ENCODE results near the gene LRRC36. TPM values are rescaled to one million over a fixed set of nuclear protein-coding genes. Genes with fewer than 3 reads are reported as not detected.

LRRC36 gene
- total and polyA plus RNA-seq, 2 of the 8 experiments (the other 6 are each of a cell fraction or from before 2014, with no cell fraction given) = 0.15 TPM; not detected in 1

DNA sequence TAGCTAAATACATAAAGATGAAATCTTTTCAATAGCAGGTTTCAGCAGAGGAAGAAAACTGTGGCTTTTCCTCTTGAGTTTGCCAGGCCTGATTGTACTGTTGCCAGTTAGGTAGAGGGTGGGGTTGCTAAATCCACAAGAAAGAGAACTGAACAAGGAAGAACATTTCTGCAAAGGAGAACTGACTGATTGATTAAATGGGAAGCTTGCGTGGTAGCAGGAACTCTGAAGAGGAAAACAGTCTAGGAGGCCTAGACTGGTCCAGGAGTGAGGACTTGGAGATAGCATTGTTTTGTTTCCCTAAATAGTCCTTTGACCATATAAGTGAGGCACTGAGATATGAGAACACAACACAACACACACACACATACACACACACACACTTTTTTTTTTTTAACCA, 18.8 kb downstream of the LRRC36 start (continued):
- TF ChIP-seq CTCF (IDR thresholded peaks at IDR 0.05; ENCODE audit: control extremely low read depth in 1 of 3, insufficient read depth in 1 of 3, low read depth in 1 of 3, low read length in 3 of 3) = no peak
- no peak for TF ChIP-seq CEBPB (IDR thresholded peaks at IDR 0.05; ENCODE audit: low read depth, low read length)
- TF ChIP-seq JUND (IDR thresholded peaks at IDR 0.05; ENCODE audit: low read length) = no peak
- TF ChIP-seq, protein P1, sequence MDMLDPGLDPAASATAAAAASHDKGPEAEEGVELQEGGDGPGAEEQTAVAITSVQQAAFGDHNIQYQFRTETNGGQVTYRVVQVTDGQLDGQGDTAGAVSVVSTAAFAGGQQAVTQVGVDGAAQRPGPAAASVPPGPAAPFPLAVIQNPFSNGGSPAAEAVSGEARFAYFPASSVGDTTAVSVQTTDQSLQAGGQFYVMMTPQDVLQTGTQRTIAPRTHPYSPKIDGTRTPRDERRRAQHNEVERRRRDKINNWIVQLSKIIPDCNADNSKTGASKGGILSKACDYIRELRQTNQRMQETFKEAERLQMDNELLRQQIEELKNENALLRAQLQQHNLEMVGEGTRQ (IDR thresholded peaks at IDR 0.05; ENCODE audit: low read length) = no peak
- TF ChIP-seq JUN (IDR thresholded peaks at IDR 0.05; ENCODE audit: low read depth, low read length) = no peak
- no peak for TF ChIP-seq TAF1 (IDR thresholded peaks at IDR 0.05; ENCODE audit: low read depth, low read length)
